ENCODE data around the gene CLEC17A. TPM values are rescaled to one million over a fixed set of nuclear protein-coding genes. Genes with fewer than 3 reads are reported as not detected.

The CLEC17A gene
- total and polyA plus RNA-seq, 2 of the 13 experiments (the other 11 are each of a cell fraction or from before 2014, with no cell fraction given): not detected

GRCh38 chr19:14571695-14572490 is 11.0 kb upstream of the CLEC17A start, which contains the start of gene NDUFB7 (continued):
- peak; percentile 56; the same call in 1 of the 2 replicates for TF ChIP-seq PAXIP1 (CRISPR knock-in tag; conservative IDR thresholded peaks at IDR 0.05)
- 0 out of 2 replicates have a peak, but pooled peaks have one; percentile 65 for TF ChIP-seq NFKBIZ (CRISPR knock-in tag; IDR thresholded peaks at IDR 0.05)
- TF ChIP-seq ESRRA (CRISPR knock-in tag; IDR thresholded peaks at IDR 0.05; ENCODE audit: low read depth): peak; percentile 81
- peak; percentile 84; the same call in 1 of the 2 replicates for TF ChIP-seq KDM5B (CRISPR knock-in tag; IDR thresholded peaks at IDR 0.05; ENCODE audit: borderline replicate concordance)
- no peak for TF ChIP-seq NCOA1 (CRISPR knock-in tag; IDR thresholded peaks at IDR 0.05)
- no peak for TF ChIP-seq ZNF674 (CRISPR knock-in tag; IDR thresholded peaks at IDR 0.05; ENCODE audit: low read depth)
- TF ChIP-seq, protein P1, sequence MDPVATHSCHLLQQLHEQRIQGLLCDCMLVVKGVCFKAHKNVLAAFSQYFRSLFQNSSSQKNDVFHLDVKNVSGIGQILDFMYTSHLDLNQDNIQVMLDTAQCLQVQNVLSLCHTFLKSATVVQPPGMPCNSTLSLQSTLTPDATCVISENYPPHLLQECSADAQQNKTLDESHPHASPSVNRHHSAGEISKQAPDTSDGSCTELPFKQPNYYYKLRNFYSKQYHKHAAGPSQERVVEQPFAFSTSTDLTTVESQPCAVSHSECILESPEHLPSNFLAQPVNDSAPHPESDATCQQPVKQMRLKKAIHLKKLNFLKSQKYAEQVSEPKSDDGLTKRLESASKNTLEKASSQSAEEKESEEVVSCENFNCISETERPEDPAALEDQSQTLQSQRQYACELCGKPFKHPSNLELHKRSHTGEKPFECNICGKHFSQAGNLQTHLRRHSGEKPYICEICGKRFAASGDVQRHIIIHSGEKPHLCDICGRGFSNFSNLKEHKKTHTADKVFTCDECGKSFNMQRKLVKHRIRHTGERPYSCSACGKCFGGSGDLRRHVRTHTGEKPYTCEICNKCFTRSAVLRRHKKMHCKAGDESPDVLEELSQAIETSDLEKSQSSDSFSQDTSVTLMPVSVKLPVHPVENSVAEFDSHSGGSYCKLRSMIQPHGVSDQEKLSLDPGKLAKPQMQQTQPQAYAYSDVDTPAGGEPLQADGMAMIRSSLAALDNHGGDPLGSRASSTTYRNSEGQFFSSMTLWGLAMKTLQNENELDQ (CRISPR knock-in tag; IDR thresholded peaks at IDR 0.05; ENCODE audit: borderline replicate concordance): no peak
- peak; percentile 94 for TF ChIP-seq SRY (CRISPR knock-in tag; IDR thresholded peaks at IDR 0.05)
- no peak for TF ChIP-seq BRF2 (CRISPR knock-in tag; IDR thresholded peaks at IDR 0.05)
- TF ChIP-seq ZNF275 (CRISPR knock-in tag; IDR thresholded peaks at IDR 0.05; ENCODE audit: borderline replicate concordance): 0 out of 2 replicates have a peak, but pooled peaks have one; percentile 59
- TF ChIP-seq, protein P2, sequence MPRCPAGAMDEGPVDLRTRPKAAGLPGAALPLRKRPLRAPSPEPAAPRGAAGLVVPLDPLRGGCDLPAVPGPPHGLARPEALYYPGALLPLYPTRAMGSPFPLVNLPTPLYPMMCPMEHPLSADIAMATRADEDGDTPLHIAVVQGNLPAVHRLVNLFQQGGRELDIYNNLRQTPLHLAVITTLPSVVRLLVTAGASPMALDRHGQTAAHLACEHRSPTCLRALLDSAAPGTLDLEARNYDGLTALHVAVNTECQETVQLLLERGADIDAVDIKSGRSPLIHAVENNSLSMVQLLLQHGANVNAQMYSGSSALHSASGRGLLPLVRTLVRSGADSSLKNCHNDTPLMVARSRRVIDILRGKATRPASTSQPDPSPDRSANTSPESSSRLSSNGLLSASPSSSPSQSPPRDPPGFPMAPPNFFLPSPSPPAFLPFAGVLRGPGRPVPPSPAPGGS (CRISPR knock-in tag; IDR thresholded peaks at IDR 0.05): peak; percentile 89
- TF ChIP-seq, protein P3, sequence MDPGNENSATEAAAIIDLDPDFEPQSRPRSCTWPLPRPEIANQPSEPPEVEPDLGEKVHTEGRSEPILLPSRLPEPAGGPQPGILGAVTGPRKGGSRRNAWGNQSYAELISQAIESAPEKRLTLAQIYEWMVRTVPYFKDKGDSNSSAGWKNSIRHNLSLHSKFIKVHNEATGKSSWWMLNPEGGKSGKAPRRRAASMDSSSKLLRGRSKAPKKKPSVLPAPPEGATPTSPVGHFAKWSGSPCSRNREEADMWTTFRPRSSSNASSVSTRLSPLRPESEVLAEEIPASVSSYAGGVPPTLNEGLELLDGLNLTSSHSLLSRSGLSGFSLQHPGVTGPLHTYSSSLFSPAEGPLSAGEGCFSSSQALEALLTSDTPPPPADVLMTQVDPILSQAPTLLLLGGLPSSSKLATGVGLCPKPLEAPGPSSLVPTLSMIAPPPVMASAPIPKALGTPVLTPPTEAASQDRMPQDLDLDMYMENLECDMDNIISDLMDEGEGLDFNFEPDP (CRISPR knock-in tag; conservative IDR thresholded peaks at IDR 0.05): no peak
- TF ChIP-seq ZFP41 (CRISPR knock-in tag; IDR thresholded peaks at IDR 0.05; ENCODE audit: borderline replicate concordance): 0 out of 2 replicates have a peak, but pooled peaks have one; percentile 48
